ENCODE results near the gene HSCB.
"Not testable (repeated sequence)": the region's sequence is repeated elsewhere in the genome, so short reads cannot be mapped to it uniquely, and the experiment has no call there.

Gene HSCB

GRCh38 chr22:28737701-28738100 lies 4.1 kb upstream of the HSCB start:
- no peak for FAIRE-seq
- no peak for DNase-seq (ENCODE audit: extremely low spot score, insufficient read length, low read depth)

GRCh38 chr22:28738876-28739275 lies 3.0 kb upstream of the HSCB start:
- not testable (repeated sequence) for DNase-seq (ENCODE audit: extremely low spot score, insufficient read length, low read depth); FAIRE-seq

- no peak for FAIRE-seq
- DNase-seq (ENCODE audit: extremely low spot score, insufficient read length, low read depth): no peak
Measured at GRCh38 chr22:28741200-28741784, 547 bp upstream of the HSCB start.

- no peak for FAIRE-seq
- DNase-seq (ENCODE audit: extremely low spot score, insufficient read length, low read depth): no peak
Measured at GRCh38 chr22:28742562-28742962, 723 bp downstream of the HSCB start.

- DNase-seq (ENCODE audit: extremely low spot score, insufficient read length, low read depth) (no peak), FAIRE-seq (no peak)
Measured at GRCh38 chr22:28743852-28744251, 2.0 kb downstream of the HSCB start.

- FAIRE-seq (no peak), DNase-seq (ENCODE audit: extremely low spot score, insufficient read length, low read depth) (no peak)
Measured at GRCh38 chr22:28750471-28750881, 8.6 kb downstream of the HSCB start.

- FAIRE-seq: not testable (repeated sequence)
Measured at GRCh38 chr22:28754512-28754911, 12.7 kb downstream of the HSCB start.

GRCh38 chr22:28759861-28760560 lies 18.2 kb downstream of the HSCB start:
- FAIRE-seq (peak; percentile 47), DNase-seq (ENCODE audit: extremely low spot score, insufficient read length, low read depth) (no peak)

More at GRCh38 chr22:28754512-28754911, 12.7 kb downstream of the HSCB start:
- not testable (repeated sequence) for DNase-seq (ENCODE audit: extremely low spot score, insufficient read length, low read depth)

GRCh38 chr22:28761449-28761755 lies 19.6 kb downstream of the HSCB start:
- DNase-seq (ENCODE audit: extremely low spot score, insufficient read length, low read depth): no peak

GRCh38 chr22:28762000-28762399 lies 20.2 kb downstream of the HSCB start:
- not testable (repeated sequence) for FAIRE-seq

More at GRCh38 chr22:28761449-28761755, 19.6 kb downstream of the HSCB start:
- FAIRE-seq: no peak

GRCh38 chr22:28766628-28767027 lies 24.8 kb downstream of the HSCB start:
- DNase-seq (ENCODE audit: extremely low spot score, insufficient read length, low read depth): no peak
- no peak for FAIRE-seq

More at GRCh38 chr22:28762000-28762399, 20.2 kb downstream of the HSCB start:
- DNase-seq (ENCODE audit: extremely low spot score, insufficient read length, low read depth): not testable (repeated sequence)

- DNase-seq (ENCODE audit: extremely low spot score, insufficient read length, low read depth) (no peak), FAIRE-seq (no peak)
Measured at GRCh38 chr22:28768701-28769393, 27.0 kb downstream of the HSCB start.

- no peak for FAIRE-seq
Measured at GRCh38 chr22:28769394-28770085, 27.7 kb downstream of the HSCB start.

GRCh38 chr22:28771195-28771791 lies 29.5 kb downstream of the HSCB start:
- no peak for DNase-seq (ENCODE audit: extremely low spot score, insufficient read length, low read depth)
- no peak for FAIRE-seq

More at GRCh38 chr22:28769394-28770085, 27.7 kb downstream of the HSCB start:
- DNase-seq (ENCODE audit: extremely low spot score, insufficient read length, low read depth): no peak

- peak; percentile 96 for FAIRE-seq
- peak; percentile 86 for DNase-seq (ENCODE audit: extremely low spot score, insufficient read length, low read depth)
Measured at GRCh38 chr22:28772633-28773460, 31.0 kb downstream of the HSCB start, which contains the start of gene CCDC117. Gene CCDC117, plus strand, starts transcription at chr22:28772695. Its CDS starts 155 bp downstream, at chr22:28772850.

- FAIRE-seq (peak; percentile 87), DNase-seq (ENCODE audit: extremely low spot score, insufficient read length, low read depth) (peak; percentile 23)
Measured at GRCh38 chr22:28773461-28773867, 31.6 kb downstream of the HSCB start.

- DNase-seq (ENCODE audit: extremely low spot score, insufficient read length, low read depth) (no peak), FAIRE-seq (no peak)
Measured at GRCh38 chr22:28774378-28774777, 32.5 kb downstream of the HSCB start.

GRCh38 chr22:28779833-28780232 lies 38.0 kb downstream of the HSCB start:
- FAIRE-seq: no peak
- DNase-seq (ENCODE audit: extremely low spot score, insufficient read length, low read depth): no peak

GRCh38 chr22:28780296-28780695 lies 38.5 kb downstream of the HSCB start:
- DNase-seq (ENCODE audit: extremely low spot score, insufficient read length, low read depth): no peak
- FAIRE-seq: no peak

Measured in GM18507 (cell line).